H1 (cell line): ENCODE results near the gene PRAF2. TPM values are rescaled to one million over a fixed set of nuclear protein-coding genes. Genes with fewer than 3 reads are reported as not detected.

Experiments
- ATF2 ChIP-seq: IDR thresholded peaks from 2 replicates; pipeline ENCODE4 v1.6.1; 2012; ENCODE audit warnings: low read length, inconsistent platforms
- FOSL1 ChIP-seq: IDR thresholded peaks from 2 replicates; pipeline ENCODE4 v1.6.1; 2011; ENCODE audit warnings: mild to moderate bottlenecking, low read depth, low read length, moderate library complexity; ENCODE audit not compliant: insufficient read depth
- SIRT6 ChIP-seq: IDR thresholded peaks from one replicate; pipeline ENCODE4 v1.7.1; 2012; ENCODE audit warnings: low read length, inconsistent platforms
- polyA plus RNA-seq, 7 experiments: library from polyadenylated mRNA; depleted of rRNA in 3 of 7; stranded (reverse) in 5 of 7; unstranded in 2 of 7; fragments of >200 nt in 5 of 7; fragments of 200-250 nt in 2 of 7; gene quantifications; 1 replicate in 5 of 7; 2 replicates in 1 of 7; 4 replicates in 1 of 7; pipeline versions ENCODE4 v1.2.1 to v1.2.3, GENCODE V29; 2011 to 2013; ENCODE audit warnings: missing spikeins in 2 of 7, mixed read lengths in 2 of 7
- total RNA-seq: library from RNA; stranded (reverse); fragmentation: NEBNext Ultra II Directional; extraction: Animal tissue kit (Norgen Biotek cat#: 25700); gene quantifications from 2 replicates; pipeline ENCODE4 v1.2.1, GENCODE V29; 2021

PRAF2 gene
- total and polyA plus RNA-seq, 2 of the 8 experiments (the other 6 are each of a cell fraction or from before 2014, with no cell fraction given): 11.3 to 15.4 TPM

- TF ChIP-seq ATF2 (no peak), SIRT6 (no peak), FOSL1 (no peak)
These were observed 34.0 kb downstream of the PRAF2 start (continued) for GRCh38 chrX:49039598-49040375.
